Lung (tissue), 12 donors: Measurements from ENCODE around the gene SYNPR. TPM values are rescaled to one million over a fixed set of nuclear protein-coding genes. Genes with fewer than 3 reads are reported as not detected.

Experiments used
- ATAC-seq: fragments of 200-7000 bp; cut with Tn5 transposase; one replicate; pipeline ENCODE4 v1.9.1; 2020; ENCODE audit warnings: moderate number of reproducible peaks; ENCODE audit not compliant: insufficient read depth, low FRiP score
- DNase-seq, 3 donors: peaks; one replicate each; pipeline ENCODE4 v3.0.0-alpha.2; 2013 to 2017
- H3K27ac ChIP-seq, 2 donors: one replicate each; pipeline ENCODE4 v1.5.1; 2013; ENCODE audit warnings: mild to moderate bottlenecking in 2 of 2, moderate library complexity in 2 of 2, control low read depth in 1 of 2, inconsistent platforms in 1 of 2, low read depth in 1 of 2, low read length in 1 of 2
- H3K27me3 ChIP-seq, 3 donors: one replicate each; pipeline ENCODE4 v1.5.1; 2013; ENCODE audit warnings: low read length in 2 of 3; ENCODE audit not compliant: control insufficient read depth in 3 of 3, insufficient read depth in 3 of 3
- H3K36me3 ChIP-seq, 4 donors: one replicate each; pipeline ENCODE4 v1.5.1; 2013; ENCODE audit warnings: low read length in 4 of 4, mild to moderate bottlenecking in 1 of 4, moderate library complexity in 1 of 4; ENCODE audit not compliant: control insufficient read depth in 4 of 4, insufficient read depth in 4 of 4
- H3K4me1 ChIP-seq, 5 donors: one replicate each; pipeline ENCODE4 v1.5.1; 2013; ENCODE audit warnings: low read length in 5 of 5, mild to moderate bottlenecking in 2 of 5, moderate library complexity in 1 of 5; ENCODE audit not compliant: control insufficient read depth in 5 of 5, insufficient read depth in 5 of 5
- H3K4me3 ChIP-seq: one replicate; pipeline ENCODE4 v1.5.1; 2013; ENCODE audit warnings: mild to moderate bottlenecking, control low read depth, moderate library complexity
- H3K9ac ChIP-seq, 2 donors: one replicate each; pipeline ENCODE4 v1.5.1; 2013; ENCODE audit warnings: low read length in 2 of 2, control low read depth in 1 of 2; ENCODE audit not compliant: insufficient read depth in 1 of 2
- H3K9me3 ChIP-seq, 4 donors: one replicate each; pipeline ENCODE4 v1.5.1; 2013; ENCODE audit warnings: low read length in 3 of 4, mild to moderate bottlenecking in 1 of 4, moderate library complexity in 1 of 4; ENCODE audit not compliant: control insufficient read depth in 4 of 4, insufficient read depth in 3 of 4
- CTCF ChIP-seq: IDR thresholded peaks from 2 replicates; pipeline ENCODE4 v1.5.1; 2012; ENCODE audit warnings: mild to moderate bottlenecking; ENCODE audit errors: control extremely low read depth, extremely low read depth
- WGBS, 2 donors: extraction: QIAGEN DNeasy Blood & Tissue Kit; methylation state at CpG; one replicate each; pipeline ENCODE4 v1.1.7; 2013; 5-methylcytosine and 5-hydroxymethylcytosine counted together
- polyA plus RNA-seq, 2 donors: library from polyadenylated mRNA; stranded (reverse); fragments of 200-250 nt; gene quantifications; one replicate each; pipeline ENCODE4 v1.2.1, GENCODE V29; 2013
- total RNA-seq, 2 donors: library from RNA; depleted of rRNA in 1 of 2; stranded (reverse); fragments of >200 nt in 1 of 2; gene quantifications; one replicate each; pipeline ENCODE4 v1.2.1, GENCODE V29; 2014 to 2021
- donor health status: control.
- donor health status: control.
- donor health status: Bipolar disorder and iron deficiency.
- donor health status: healthy.
- donor health status: DM: yes; HTN: yes; CAD: no.

Gene SYNPR
- total and polyA plus RNA-seq, 4 donors: 0.43 TPM; not detected in 3

DNA sequence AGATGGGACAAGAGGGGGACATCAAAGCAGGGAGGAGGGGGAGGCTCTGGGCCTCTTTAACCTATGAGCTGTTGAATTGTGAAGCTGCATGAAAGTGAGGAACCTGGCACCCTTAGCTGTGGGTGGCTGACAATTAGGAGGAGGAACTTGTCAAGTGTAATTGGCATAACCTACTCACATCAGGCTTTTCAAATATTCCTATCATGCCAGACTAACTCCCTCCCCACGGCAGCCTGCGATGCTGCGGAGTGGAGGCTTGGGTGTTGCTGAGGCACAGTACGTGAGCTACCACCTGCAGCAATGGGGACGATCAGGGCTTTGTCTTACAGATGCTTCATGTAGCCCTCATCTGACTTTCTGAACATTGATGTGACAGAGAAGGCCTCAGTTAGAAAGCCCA, 193.7 kb downstream of the SYNPR start:
- Histone ChIP-seq H3K36me3 (no peaks in the 10 kb centered on the region), H3K4me1 (no peaks in the 10 kb centered on the region), H3K27ac (no peak overlapping the region), H3K9ac (no peak overlapping the region), H3K9me3 (peaks cover 0 to 5% (median 1%) of the 10 kb centered on the region in 4 donors), H3K27me3 (no peaks in the 10 kb centered on the region), H3K4me3 (no peak overlapping the region)
- WGBS, 2 donors: 85 to 86% methylated on average over 5 of the region's 5 CpGs
- DNase-seq (no peak), ATAC-seq (no peak)
- TF ChIP-seq CTCF: no peak

- ATAC-seq (no peak), DNase-seq (no peak)
- 61 to 81% methylated on average over 6 of the region's 6 CpGs for WGBS, 2 donors
- H3K4me3 ChIP-seq: no peak overlapping the region
- no peak overlapping the region for H3K27ac ChIP-seq
- H3K4me1 ChIP-seq: no peaks in the 10 kb centered on the region
- TF ChIP-seq CTCF: no peak
- no peak overlapping the region for H3K9ac ChIP-seq
- H3K27me3 ChIP-seq: no peaks in the 10 kb centered on the region
- no peaks in the 10 kb centered on the region for H3K36me3 ChIP-seq
- H3K9me3 ChIP-seq: peaks cover 0 to 5% (median 0%) of the 10 kb centered on the region in 4 donors
Measured at GRCh38 chr3:63473641-63474166, 195.6 kb downstream of the SYNPR start.

GRCh38 chr3:63474828-63475518, 196.9 kb downstream of the SYNPR start:
- no peaks in the 10 kb centered on the region for H3K36me3 ChIP-seq
- no peak overlapping the region for H3K9ac ChIP-seq
- WGBS, 2 donors: 85 to 86% methylated on average over 3 of the region's 3 CpGs
- no peaks in the 10 kb centered on the region for H3K27me3 ChIP-seq
- DNase-seq: no peak
- H3K27ac ChIP-seq: no peak overlapping the region
- peaks cover 0 to 5% (median 0%) of the 10 kb centered on the region in 5 donors for H3K4me1 ChIP-seq
- H3K9me3 ChIP-seq: peaks cover 0 to 5% (median 0%) of the 10 kb centered on the region in 4 donors
- H3K4me3 ChIP-seq: no peak overlapping the region
- ATAC-seq: no peak
- no peak for TF ChIP-seq CTCF
